Measurements from ENCODE around the gene GRK7.

Gene GRK7

GRCh38 chr3:141763088-141763750, at the start of gene GRK7:
TSS of gene GRK7 (plus strand) at chr3:141763408. CDS start at chr3:141778285, 14,877 bp downstream.
- ATAC-seq (ENCODE audit: low read depth) (no peak), DNase-seq (ENCODE audit: low spot score) (no peak)
- Histone ChIP-seq H3K4me1 (ENCODE audit: insufficient read depth, poor library complexity, severe bottlenecking) (no peaks in the 10 kb centered on the region), H3K36me3 (ENCODE audit: low read depth) (no peaks in the 10 kb centered on the region), H3K9me3 (ENCODE audit: severe bottlenecking) (no peaks in the 10 kb centered on the region), H3K4me3 (ENCODE audit: severe bottlenecking) (no peak within 1 kb of the TSS), H3K27me3 (ENCODE audit: insufficient read depth, poor library complexity, severe bottlenecking) (no peaks in the 10 kb centered on the region), H3K27ac (ENCODE audit: poor library complexity, severe bottlenecking) (no peak within 1 kb of the TSS)
- TF ChIP-seq CTCF (IDR thresholded peaks at IDR 0.05; ENCODE audit: poor library complexity, severe bottlenecking): no peak

GRCh38 chr3:141714671-141715070, 48.5 kb upstream of the GRK7 start:
- Histone ChIP-seq H3K27me3 (ENCODE audit: insufficient read depth, poor library complexity, severe bottlenecking) (no peaks in the 10 kb centered on the region), H3K4me3 (ENCODE audit: severe bottlenecking) (no peak overlapping the region), H3K9me3 (ENCODE audit: severe bottlenecking) (no peaks in the 10 kb centered on the region), H3K4me1 (ENCODE audit: insufficient read depth, poor library complexity, severe bottlenecking) (no peaks in the 10 kb centered on the region), H3K36me3 (ENCODE audit: low read depth) (no peaks in the 10 kb centered on the region), H3K27ac (ENCODE audit: poor library complexity, severe bottlenecking) (no peak overlapping the region)
- DNase-seq (ENCODE audit: low spot score) (no peak), ATAC-seq (ENCODE audit: low read depth) (no peak)
- TF ChIP-seq CTCF (IDR thresholded peaks at IDR 0.05; ENCODE audit: poor library complexity, severe bottlenecking): no peak

GRCh38 chr3:141722081-141722480, 41.1 kb upstream of the GRK7 start:
- H3K27ac ChIP-seq (ENCODE audit: poor library complexity, severe bottlenecking): no peak overlapping the region
- no peaks in the 10 kb centered on the region for H3K9me3 ChIP-seq (ENCODE audit: severe bottlenecking)
- H3K4me1 ChIP-seq (ENCODE audit: insufficient read depth, poor library complexity, severe bottlenecking): no peaks in the 10 kb centered on the region
- no peak for TF ChIP-seq CTCF (IDR thresholded peaks at IDR 0.05; ENCODE audit: poor library complexity, severe bottlenecking)
- no peaks in the 10 kb centered on the region for H3K36me3 ChIP-seq (ENCODE audit: low read depth)
- H3K4me3 ChIP-seq (ENCODE audit: severe bottlenecking): no peak overlapping the region
- DNase-seq (ENCODE audit: low spot score): no peak
- ATAC-seq (ENCODE audit: low read depth): no peak
- no peaks in the 10 kb centered on the region for H3K27me3 ChIP-seq (ENCODE audit: insufficient read depth, poor library complexity, severe bottlenecking)

- no peaks in the 10 kb centered on the region for H3K36me3 ChIP-seq (ENCODE audit: low read depth)
- DNase-seq (ENCODE audit: low spot score): no peak
- no peaks in the 10 kb centered on the region for H3K9me3 ChIP-seq (ENCODE audit: severe bottlenecking)
- H3K27me3 ChIP-seq (ENCODE audit: insufficient read depth, poor library complexity, severe bottlenecking): no peaks in the 10 kb centered on the region
- H3K27ac ChIP-seq (ENCODE audit: poor library complexity, severe bottlenecking): no peak overlapping the region
- no peak for ATAC-seq (ENCODE audit: low read depth)
- H3K4me1 ChIP-seq (ENCODE audit: insufficient read depth, poor library complexity, severe bottlenecking): no peaks in the 10 kb centered on the region
- no peak for TF ChIP-seq CTCF (IDR thresholded peaks at IDR 0.05; ENCODE audit: poor library complexity, severe bottlenecking)
- H3K4me3 ChIP-seq (ENCODE audit: severe bottlenecking): no peak overlapping the region
Observed at GRCh38 chr3:141722648-141723047, 40.6 kb upstream of the GRK7 start.

GRCh38 chr3:141723255-141723654, 40.0 kb upstream of the GRK7 start:
- ATAC-seq (ENCODE audit: low read depth): no peak
- no peak for TF ChIP-seq CTCF (IDR thresholded peaks at IDR 0.05; ENCODE audit: poor library complexity, severe bottlenecking)
- H3K27me3 ChIP-seq (ENCODE audit: insufficient read depth, poor library complexity, severe bottlenecking): no peaks in the 10 kb centered on the region
- no peak for DNase-seq (ENCODE audit: low spot score)
- H3K4me1 ChIP-seq (ENCODE audit: insufficient read depth, poor library complexity, severe bottlenecking): no peaks in the 10 kb centered on the region
- no peaks in the 10 kb centered on the region for H3K9me3 ChIP-seq (ENCODE audit: severe bottlenecking)
- no peaks in the 10 kb centered on the region for H3K36me3 ChIP-seq (ENCODE audit: low read depth)
- no peak overlapping the region for H3K4me3 ChIP-seq (ENCODE audit: severe bottlenecking)
- no peak overlapping the region for H3K27ac ChIP-seq (ENCODE audit: poor library complexity, severe bottlenecking)
